DLD1 (cell line): Measurements from ENCODE around the gene FLRT1.

Source experiments
- in situ Hi-C: cut with HindIII; loops from 2 replicates; pipeline ENCODE4 v1.10.0; 2017; ENCODE audit warnings: low sequenced_read_pairs

FLRT1 gene, protein sequence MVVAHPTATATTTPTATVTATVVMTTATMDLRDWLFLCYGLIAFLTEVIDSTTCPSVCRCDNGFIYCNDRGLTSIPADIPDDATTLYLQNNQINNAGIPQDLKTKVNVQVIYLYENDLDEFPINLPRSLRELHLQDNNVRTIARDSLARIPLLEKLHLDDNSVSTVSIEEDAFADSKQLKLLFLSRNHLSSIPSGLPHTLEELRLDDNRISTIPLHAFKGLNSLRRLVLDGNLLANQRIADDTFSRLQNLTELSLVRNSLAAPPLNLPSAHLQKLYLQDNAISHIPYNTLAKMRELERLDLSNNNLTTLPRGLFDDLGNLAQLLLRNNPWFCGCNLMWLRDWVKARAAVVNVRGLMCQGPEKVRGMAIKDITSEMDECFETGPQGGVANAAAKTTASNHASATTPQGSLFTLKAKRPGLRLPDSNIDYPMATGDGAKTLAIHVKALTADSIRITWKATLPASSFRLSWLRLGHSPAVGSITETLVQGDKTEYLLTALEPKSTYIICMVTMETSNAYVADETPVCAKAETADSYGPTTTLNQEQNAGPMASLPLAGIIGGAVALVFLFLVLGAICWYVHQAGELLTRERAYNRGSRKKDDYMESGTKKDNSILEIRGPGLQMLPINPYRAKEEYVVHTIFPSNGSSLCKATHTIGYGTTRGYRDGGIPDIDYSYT

DNA sequence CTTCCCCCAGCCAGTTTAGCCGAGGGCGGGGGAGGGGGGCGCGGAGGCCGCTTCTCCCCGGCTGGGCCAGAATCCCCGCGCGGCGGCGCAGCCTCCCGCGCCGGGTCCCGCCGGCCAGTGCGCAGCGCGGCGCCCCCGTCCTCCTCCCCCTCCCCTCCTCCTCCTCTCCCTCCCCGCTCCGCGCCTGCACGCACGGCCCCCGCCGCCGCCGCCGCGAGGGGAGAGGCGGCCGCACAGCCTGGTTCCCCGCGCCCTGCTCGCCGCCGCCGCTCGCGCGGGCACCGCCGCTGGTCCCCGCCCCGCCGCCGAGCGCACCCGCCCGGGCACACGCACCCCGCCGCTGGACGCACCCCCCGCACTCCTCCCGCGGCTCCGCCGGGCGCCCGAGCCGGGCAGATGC lies at the start of gene FLRT1:
FLRT1 (plus strand) TSS at position 356 of the 400 bp plus-strand sequence. CDS start 80,337 bp downstream, outside the sequence.
- in situ Hi-C loops, result no loop called here

DNA sequence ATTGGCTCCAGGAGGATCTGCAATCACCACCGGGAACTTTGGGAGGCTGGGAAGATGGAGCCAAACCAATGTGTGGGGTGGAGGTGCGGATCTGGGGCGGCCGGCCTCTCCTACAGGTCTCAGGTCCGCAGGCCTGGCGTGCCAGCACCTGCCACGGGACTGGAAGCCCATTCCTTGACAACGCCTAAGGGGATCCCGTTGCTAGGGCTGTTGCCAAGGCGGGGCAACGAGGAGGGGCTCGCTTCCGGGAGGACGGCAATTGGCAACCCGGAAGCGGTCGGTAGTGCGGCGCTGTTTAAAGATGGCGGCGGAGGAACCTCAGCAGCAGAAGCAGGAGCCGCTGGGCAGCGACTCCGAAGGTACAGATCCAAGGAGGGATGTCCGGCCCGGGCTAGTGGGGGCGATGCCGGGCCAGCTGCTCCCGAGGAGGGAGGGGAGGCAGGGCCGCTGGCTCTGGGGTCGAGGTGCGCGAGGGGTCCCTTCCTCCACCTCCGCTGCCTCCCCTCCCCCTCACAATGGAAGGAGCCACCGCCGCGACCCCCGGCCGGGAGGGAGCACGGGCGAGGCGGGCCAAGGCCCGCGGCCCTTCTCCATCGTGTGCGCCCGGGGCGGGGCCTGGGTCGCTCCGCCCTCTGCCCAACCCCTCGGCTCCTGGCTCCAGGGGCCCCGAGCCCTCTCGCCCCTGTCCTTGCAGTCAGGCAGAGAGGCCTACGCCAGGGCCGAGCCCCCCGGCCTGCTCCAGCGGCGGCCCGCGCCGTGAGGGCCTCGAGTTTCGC lies 49.4 kb upstream of the FLRT1 start, which contains the start of gene OTUB1:
OTUB1 (plus strand) TSS at position 283 of the 776 bp plus-strand sequence; CDS start at position 302, 19 bp downstream.
- in situ Hi-C loops, result no loop called here

DNA sequence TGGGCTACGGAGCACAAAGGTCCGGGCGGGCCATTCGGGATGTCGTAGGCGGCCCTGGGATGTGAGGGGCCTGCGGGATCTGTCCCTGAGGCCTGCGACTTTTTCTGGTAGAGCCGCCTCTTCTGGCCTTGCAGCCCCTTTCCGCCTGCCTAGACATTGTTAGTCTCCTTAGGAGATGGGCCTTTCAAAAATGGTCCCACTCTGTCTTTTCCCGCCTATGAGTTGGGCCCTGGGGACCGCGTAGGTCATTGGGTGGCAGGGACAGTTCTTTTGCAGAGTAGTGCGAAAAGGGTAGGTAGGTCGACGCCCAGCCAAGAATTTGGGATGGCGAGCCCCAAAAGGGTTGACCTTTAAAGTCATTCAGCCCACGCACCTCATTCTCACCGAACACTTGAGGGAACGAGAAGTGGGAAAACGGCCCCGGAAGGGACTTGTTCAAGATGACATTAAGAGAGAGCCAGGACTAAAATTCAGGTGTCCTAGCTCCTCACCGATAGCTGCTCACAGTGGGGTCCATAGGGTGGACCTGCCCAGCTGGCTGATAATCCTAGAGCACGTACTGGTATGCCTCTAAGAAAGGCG lies 48.7 kb upstream of the FLRT1 start:
- in situ Hi-C loops, result no loop called here

DNA sequence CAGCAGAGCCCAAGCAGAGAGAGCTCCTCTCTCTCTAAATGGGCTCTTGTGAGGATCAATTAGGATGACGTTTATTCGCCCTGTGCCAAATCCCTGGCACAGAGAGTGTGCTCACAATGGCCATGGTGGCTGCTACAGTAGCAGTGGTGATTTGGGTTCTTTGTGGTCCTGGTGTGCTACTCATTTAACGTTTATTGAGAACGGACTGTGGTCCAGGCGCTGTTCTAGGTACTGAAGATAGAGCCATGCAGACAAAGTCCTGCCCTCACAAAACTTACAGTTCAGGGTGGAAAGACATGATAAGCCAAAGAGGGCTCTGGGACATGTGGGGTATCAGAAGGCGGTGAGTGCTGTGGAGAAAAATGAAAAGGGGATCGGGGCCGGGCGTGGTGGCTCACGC lies 44.2 kb upstream of the FLRT1 start:
- in situ Hi-C loops, result no loop called here

DNA sequence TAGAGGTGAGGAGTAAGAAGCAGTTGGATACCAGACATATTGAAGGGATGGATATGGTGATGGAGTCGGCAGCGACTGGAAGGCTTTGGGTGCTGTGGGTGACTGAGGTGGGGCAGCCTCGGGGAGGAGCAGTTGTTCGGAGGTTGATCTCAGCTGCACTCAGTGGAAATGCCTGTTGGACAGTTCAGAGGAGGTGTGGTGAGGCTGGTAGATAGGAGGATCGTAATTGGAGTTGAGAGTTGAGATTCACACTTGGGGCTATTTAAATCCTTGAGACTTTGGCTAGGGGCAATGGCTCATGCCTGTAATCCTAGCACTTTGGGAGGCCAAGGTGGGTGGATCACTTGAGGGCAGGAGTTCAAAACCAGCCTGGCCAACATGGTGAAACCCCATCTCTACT lies 42.6 kb upstream of the FLRT1 start:
- in situ Hi-C loops, result no loop called here

DNA sequence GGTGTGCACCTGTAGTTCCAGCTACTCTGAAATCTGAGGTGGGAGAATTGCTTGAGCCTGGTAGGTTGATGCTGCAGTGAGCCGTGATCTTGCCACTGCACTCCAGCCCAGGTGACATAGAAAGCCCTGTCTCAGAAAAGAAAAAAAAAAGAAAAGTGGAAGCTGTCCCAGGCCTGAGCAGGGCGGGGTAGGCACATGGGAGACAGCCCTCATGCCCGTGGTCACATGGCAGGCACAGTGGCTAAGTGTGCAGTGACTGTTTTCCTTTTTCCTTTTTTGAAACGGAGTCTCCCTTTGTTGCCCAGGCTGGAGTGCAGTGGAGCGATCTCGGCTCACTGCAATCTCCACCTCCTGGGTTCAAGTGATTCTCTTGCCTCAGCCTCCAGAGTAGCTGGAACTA lies 41.7 kb upstream of the FLRT1 start:
- in situ Hi-C loops, result no loop called here

DNA sequence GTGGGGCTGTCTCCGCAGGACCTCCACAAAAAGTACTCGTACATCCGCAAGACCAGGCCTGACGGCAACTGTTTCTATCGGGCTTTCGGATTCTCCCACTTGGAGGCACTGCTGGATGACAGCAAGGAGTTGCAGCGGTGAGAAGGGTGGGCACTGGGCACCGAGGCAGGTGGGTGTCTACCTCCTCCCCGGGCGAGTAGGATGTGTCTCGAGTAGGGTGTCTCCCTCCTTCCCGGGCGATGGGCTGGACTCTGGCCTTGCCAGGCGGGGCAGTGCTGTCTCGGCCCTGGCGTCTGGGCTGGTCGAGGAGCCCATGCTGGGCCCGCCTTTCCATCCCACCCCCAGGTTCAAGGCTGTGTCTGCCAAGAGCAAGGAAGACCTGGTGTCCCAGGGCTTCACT lies 39.2 kb upstream of the FLRT1 start:
- in situ Hi-C loops, result no loop called here

DNA sequence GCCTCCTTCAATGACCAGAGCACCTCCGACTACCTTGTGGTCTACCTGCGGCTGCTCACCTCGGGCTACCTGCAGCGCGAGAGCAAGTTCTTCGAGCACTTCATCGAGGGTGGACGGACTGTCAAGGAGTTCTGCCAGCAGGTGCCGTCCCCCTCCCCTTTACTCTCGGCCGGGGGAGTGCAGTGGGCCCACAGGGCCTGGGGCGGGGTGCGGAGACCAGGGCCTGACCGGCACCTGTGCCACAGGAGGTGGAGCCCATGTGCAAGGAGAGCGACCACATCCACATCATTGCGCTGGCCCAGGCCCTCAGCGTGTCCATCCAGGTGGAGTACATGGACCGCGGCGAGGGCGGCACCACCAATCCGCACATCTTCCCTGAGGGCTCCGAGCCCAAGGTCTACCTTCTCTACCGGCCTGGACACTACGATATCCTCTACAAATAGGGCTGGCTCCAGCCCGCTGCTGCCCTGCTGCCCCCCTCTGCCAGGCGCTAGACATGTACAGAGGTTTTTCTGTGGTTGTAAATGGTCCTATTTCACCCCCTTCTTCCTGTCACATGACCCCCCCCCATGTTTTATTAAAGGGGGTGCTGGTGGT lies 38.5 kb upstream of the FLRT1 start:
- in situ Hi-C loops, result no loop called here

DNA sequence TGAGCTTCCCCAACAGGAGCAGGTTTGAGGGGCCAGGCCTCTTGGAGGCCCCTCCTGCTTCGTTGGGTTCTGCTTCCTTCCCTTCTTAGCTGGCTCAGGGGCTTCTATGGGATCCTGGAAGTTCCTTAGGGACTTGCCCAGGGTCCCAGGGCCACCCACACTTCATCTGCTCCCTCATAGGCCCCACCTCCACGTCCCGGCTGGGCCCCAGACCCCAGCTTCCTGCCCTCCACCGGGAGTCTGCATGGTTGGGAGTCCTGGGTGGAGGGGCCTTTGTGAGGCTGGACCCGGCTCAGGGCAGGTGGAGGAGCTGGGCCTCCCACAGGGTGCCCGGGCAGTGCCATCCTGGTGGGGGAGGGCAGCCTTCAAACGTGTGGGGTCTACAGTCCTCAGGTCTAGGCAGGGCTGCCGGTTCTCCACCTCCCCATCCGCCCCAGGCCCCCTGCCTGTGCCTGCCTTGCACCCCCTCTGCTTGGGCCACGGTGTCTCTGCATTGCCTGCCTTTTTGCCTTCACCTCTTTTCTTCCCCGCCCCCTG lies 37.9 kb upstream of the FLRT1 start:
- in situ Hi-C loops, result no loop called here

DNA sequence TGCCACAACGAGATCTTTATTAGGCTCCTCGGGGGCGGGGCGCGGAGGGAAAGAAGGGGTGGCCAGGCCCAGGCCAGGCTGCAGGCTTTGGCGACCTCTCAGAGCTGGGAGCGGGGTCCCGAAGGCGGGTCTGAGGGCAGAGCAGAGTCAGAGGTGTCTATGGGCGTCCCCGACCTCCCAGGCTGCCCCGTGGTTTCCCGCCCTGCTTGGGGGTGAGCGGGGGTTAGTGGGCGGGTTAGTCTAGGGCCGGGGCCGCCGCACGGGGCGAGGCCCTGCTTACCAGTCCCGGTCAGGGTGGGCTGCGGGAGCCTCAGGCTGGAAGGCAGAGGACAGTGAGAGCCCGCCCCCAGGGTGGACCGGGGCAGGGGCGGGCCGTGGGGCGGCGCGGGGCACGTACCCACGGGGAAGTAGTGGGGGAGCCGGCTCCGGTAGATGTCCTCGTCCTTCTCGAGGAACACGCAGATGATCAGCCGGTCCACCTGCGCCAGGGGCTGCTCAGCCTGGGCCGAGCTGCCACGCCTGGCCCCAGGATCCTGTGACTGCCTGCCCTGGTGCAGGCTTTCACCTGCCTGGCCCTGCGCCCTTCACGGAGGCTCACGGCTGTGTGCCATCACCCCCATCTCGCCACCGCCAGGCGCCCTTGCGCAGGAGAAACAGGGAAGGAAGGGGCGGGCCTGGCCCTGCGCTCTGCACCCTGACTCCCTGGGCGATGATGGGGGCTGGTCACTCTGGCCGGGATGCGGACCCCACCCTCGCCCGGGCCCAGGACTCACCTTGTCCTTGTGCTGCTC lies 37.0 kb upstream of the FLRT1 start:
- in situ Hi-C loops, result no loop called here

DNA sequence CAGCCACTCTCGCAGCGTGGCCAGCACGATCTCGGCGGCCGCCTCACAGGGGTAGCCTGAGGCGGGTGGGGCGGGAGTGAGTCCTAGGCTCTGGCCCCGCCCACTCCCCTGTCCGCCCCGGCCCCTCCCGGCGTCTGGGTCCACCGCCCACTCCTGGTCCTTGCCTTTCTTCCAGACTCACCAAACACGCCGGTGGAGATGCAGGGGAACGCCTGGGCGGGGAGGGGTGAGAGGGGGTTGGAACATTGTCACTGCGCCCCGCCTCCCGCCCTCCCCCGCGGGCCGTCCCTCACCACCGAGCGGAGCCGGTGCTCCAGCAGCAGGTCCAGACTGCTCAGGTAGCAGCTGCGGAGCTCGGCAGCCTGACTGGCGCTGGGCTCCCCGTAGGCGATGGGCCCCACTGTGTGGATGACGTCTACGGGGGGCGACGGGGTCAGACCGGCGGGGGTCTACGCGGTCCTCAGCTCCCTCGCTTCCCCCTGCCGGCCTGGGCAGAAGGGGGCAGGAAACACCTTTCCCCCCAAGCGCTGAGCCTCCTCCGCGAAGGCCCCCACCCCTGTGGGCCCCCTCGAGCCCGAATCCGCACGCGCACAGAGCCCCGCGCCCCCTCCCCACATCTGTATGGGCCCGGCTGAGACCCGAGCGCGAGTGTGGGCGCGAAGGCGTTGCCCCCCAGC lies 36.2 kb upstream of the FLRT1 start:
- in situ Hi-C loops, result loop anchor here (10.0 kb wide), 2 partner anchors 45 to 135 kb away; no protein-coding TSS in a partner anchor

DNA sequence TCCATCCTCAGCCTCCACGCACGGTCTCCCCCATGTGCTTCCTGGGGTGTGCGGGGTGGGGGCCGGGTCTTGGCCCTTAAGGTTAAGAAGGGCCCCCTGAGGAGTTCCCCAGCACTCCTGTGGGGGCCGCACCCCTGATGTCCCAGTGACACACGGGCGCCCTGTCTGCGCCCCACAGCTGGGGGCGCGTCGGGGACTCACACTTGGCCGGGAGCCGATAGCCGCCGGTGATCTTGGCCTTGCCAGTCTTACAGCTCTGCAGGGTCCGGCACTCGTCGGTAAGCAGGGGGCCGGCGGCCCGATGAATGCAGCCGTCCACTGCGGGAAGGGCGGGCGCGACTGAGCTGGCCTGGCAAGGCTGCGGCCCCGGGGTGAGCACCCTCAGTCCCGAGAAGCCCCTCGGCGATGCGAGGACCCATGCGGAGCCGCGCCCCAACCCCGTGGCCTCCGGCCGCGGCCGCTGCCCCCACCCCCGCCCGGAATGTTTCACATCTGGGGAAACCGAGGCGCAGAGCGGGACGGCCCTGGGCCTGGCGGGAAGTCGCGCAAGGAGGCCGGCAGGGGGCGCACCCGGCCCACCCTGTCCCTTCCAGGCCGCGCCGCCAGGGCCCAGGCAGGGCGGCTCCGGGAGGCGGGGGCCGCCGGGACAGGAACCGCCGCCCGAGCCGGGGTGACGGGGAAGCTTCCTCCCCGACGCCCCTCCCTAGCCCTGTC lies 35.5 kb upstream of the FLRT1 start:
- in situ Hi-C loops, result loop anchor here (10.0 kb wide), 2 partner anchors 45 to 135 kb away; no protein-coding TSS in a partner anchor

DNA sequence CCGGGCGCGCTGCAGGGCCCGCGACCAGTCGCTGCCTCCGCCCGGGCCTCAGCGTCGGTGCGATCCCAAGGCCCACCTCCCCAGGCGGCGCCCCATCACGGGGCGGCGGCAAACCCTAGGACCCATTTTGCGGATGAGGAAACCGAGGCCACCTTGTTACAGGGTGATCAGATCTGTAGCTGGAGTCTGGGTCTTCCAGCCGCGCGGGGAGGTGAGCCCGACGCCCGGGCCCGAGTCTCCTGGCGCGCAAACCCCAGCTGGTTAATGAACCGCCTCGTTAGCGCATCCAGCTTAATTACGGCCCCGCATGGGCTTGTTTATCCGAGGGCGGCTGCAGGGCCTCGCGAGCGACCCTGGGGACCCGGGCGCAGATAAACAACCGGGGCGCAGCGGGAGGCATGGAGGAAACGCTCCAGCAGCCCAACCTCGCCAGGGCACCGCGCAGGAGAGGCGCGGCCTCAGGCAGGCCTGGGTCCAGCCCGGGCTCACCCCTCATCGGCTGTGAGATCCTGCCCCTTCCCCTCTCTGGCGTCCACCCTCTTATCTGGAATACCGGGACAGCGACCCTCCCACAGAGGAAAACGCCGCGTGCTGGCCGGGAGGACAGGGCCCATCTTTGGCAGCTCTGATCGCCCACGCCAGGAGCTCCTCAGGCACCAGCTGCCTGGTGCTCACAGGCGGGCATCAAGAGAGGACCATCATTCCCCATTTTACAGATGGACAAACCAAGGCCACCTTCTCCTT lies 34.8 kb upstream of the FLRT1 start:
- in situ Hi-C loops, result loop anchor here (10.0 kb wide), 2 partner anchors 46 to 134 kb away; no protein-coding TSS in a partner anchor

DNA sequence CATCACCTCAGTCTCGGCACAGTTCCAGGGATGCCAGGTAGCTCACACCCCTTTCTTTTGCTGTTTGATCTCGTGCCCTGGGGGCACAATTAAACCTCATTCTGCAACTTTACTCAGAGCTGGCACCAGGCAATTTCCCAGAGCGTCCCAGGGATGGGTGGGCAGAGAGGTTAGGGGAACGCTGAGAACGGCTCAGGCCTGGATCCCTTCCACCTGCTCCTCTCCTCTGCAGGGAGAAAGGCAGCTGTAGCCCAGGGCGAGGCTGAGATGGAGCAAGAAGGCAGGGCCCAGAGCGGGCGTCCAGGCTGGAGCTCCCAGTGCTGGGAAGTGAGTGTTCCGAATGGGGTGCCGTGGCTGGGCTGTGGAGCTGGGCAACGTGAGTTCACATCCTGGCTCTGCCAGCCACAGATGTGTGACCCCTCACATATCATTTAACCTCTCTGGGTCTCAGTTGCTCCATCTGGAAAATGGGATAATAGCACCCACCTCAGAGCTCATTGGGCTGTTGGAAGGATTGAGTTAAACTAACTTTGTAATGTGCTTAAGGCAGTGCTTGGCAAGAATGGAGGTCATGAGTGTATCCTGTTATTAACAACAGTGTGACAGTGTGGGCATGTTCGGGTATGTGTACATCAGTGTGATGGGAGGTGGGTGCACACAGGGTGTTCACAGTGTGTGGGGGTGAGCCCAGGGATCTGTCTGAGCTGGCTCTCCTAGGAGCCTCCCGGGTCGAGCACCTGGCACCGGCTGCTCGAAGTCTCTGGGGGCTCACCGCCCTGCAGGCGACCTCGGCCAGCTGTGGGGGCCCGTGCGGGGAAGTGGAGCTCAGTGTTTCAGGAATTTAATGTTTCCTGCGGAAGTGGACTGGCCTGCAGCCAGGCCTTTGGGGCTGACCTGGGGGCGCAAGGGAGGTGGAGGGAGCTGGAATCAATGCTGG lies 34.0 kb upstream of the FLRT1 start:
- in situ Hi-C loops, result loop anchor here (10.0 kb wide), 2 partner anchors 47 to 133 kb away; no protein-coding TSS in a partner anchor

DNA sequence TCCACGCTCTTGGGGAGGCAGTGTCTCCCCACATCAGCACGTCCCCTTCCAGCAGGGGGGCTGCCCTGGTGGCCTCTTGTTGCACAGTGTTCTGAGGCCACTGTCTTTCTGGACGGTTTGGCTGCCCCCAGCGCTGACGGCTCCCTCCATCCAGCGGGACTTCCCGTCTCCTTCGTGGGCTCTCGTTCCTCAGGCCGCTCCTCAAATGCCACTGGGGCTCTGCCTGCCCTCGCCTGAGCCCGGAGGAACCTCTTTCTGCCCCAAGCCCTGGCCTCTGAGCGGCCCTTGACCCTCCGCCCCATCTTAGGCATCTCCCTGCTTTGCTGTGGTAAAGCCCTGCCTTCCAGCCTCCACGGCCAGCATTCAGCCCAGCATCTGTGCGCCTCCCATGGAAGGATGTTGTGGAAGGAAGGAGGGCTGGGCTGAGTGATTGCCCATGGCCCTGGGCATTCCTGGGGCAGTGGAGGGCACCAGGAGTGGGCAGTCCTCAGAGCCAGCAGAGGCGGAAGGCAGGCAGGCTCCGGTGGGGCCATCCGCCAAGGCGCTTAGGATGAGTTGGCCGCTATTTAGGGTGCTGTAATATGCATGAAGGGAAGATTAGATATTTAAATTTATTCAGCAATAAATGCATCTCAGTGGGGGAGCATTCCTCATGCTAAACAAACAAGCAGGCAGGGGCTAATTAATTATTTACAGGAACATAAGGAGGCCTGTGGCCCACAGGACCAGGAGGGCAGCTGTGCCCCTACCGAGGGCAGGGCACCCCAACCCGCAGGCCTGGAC lies 31.7 kb upstream of the FLRT1 start:
- in situ Hi-C loops, result loop anchor here (10.0 kb wide), 2 partner anchors 49 to 131 kb away; no protein-coding TSS in a partner anchor
